ENCODE data around the gene BRSK1.
A peak's percentile ranks its signal among the peaks of the same experiment; 100 is the strongest.

Gene BRSK1

GRCh38 chr19:55344444-55344843 lies 60.6 kb downstream of the BRSK1 start:
- no peak overlapping the region for H3K4me3 ChIP-seq (ENCODE audit: low read depth, low read length)
- peak; percentile 66 for DNase-seq
- H3K36me3 ChIP-seq: peaks cover 9% of the 10 kb centered on the region; the same call in 1 of the 2 replicates
- no peaks in the 10 kb centered on the region for H3K27me3 ChIP-seq
- H3K4me1 ChIP-seq: peaks cover 4% of the 10 kb centered on the region
- no peaks in the 10 kb centered on the region for H3K9me3 ChIP-seq
- TF ChIP-seq CTCF (IDR thresholded peaks at IDR 0.05; ENCODE audit: low read depth, low read length): peak; percentile 25

- Histone ChIP-seq H3K4me3 (ENCODE audit: low read depth, low read length) (no peak overlapping the region), H3K4me1 (peaks cover 4% of the 10 kb centered on the region), H3K27me3 (no peaks in the 10 kb centered on the region), H3K36me3 (peaks cover 9% of the 10 kb centered on the region; the same call in 1 of the 2 replicates), H3K9me3 (no peaks in the 10 kb centered on the region)
- no peak for DNase-seq
- no peak for TF ChIP-seq CTCF (IDR thresholded peaks at IDR 0.05; ENCODE audit: low read depth, low read length)
These were observed 61.5 kb downstream of the BRSK1 start for GRCh38 chr19:55345101-55345817.

GRCh38 chr19:55345818-55346724 lies 62.3 kb downstream of the BRSK1 start:
- TF ChIP-seq CTCF (IDR thresholded peaks at IDR 0.05; ENCODE audit: low read depth, low read length): no peak
- H3K27me3 ChIP-seq: no peaks in the 10 kb centered on the region
- H3K4me3 ChIP-seq (ENCODE audit: low read depth, low read length): no peak overlapping the region
- H3K4me1 ChIP-seq: peaks cover 4% of the 10 kb centered on the region
- H3K9me3 ChIP-seq: no peaks in the 10 kb centered on the region
- H3K36me3 ChIP-seq: peaks cover 9% of the 10 kb centered on the region; the same call in 1 of the 2 replicates
- peak; percentile 60 for DNase-seq

- TF ChIP-seq CTCF (IDR thresholded peaks at IDR 0.05; ENCODE audit: low read depth, low read length): no peak
- Histone ChIP-seq H3K4me1 (peaks cover 4% of the 10 kb centered on the region), H3K36me3 (peaks cover 9% of the 10 kb centered on the region; the same call in 1 of the 2 replicates), H3K9me3 (no peaks in the 10 kb centered on the region), H3K4me3 (ENCODE audit: low read depth, low read length) (no peak overlapping the region), H3K27me3 (peaks cover 7% of the 10 kb centered on the region)
- no peak for DNase-seq
These were observed 63.1 kb downstream of the BRSK1 start for GRCh38 chr19:55346725-55347441.

- H3K36me3 ChIP-seq: peaks cover 4% of the 10 kb centered on the region; the same call in 1 of the 2 replicates
- no peak for TF ChIP-seq CTCF (IDR thresholded peaks at IDR 0.05; ENCODE audit: low read depth, low read length)
- H3K4me1 ChIP-seq: peaks cover 4% of the 10 kb centered on the region
- H3K9me3 ChIP-seq: no peaks in the 10 kb centered on the region
- H3K4me3 ChIP-seq (ENCODE audit: low read depth, low read length): no peak overlapping the region
- H3K27me3 ChIP-seq: peaks cover 14% of the 10 kb centered on the region
- no peak for DNase-seq
These were observed 63.7 kb downstream of the BRSK1 start for GRCh38 chr19:55347442-55348009.

Data from BE2C (cell line).